ENCODE data around the gene STK35. TPM values are rescaled to one million over a fixed set of nuclear protein-coding genes. Genes with fewer than 3 reads are reported as not detected.

STK35 gene
- total and polyA plus RNA-seq, 2 donors (not counting 3 experiments of a cell fraction or from before 2014, with no cell fraction given) = 10.2 to 17.5 TPM

GRCh38 chr20:2101865-2102584 lies 398 bp downstream of the STK35 start:
- BruUV-seq (replicated peaks) = no TSS peak
- no peaks in the 10 kb centered on the region for H3K9me1 ChIP-seq (replicated peaks; ENCODE audit: control insufficient read depth, extremely low read depth, insufficient read depth, low read length)
- H3K27ac ChIP-seq (ENCODE audit: insufficient read depth, low read depth, low read length) = peak overlapping the region; percentile 98
- peak overlapping the region; percentile 35 for H2AFZ ChIP-seq (ENCODE audit: low read depth, low read length)
- H3K36me3 ChIP-seq (ENCODE audit: control insufficient read depth in 2 of 2, extremely low read depth in 1 of 2, insufficient read depth in 2 of 2, low read length in 2 of 2) = peaks cover 2 to 3% of the 10 kb centered on the region in 2 experiments
- CTCF ChIA-PET = interaction anchor here (0.8 to 2.3 kb wide), 4 partner anchors 10 to 96 kb away, joined by 3 to 11 read pairs (median 4); no protein-coding TSS in a partner anchor
- peak overlapping the region; percentile 96 for H3K4me2 ChIP-seq (ENCODE audit: insufficient read depth, low read length)
- intact Hi-C loops (cut with micrococcal nuclease) = loop anchor here (1.0 to 10.0 kb wide), 7 partner anchors 70 to 553 kb away; partner anchors contain the start of genes NOP56 and SIRPA
- H3K27me3 ChIP-seq (ENCODE audit: control insufficient read depth in 2 of 2, insufficient read depth in 2 of 2, low read length in 2 of 2) = peaks cover 0 to 2% of the 10 kb centered on the region in 2 experiments
- H4K20me1 ChIP-seq (replicated peaks; ENCODE audit: control insufficient read depth, extremely low read depth, insufficient read depth, low read length) = peaks cover 5% of the 10 kb centered on the region
- POLR2A ChIA-PET = interaction anchor here (1.4 to 1.9 kb wide), 2 partner anchors 71 to 325 kb away, joined by 4 to 5 read pairs; no protein-coding TSS in a partner anchor
- FAIRE-seq (peak; percentile 80), DNase-seq (ENCODE audit: low read depth, low spot score) (peak; percentile 90)
- peaks cover 16% of the 10 kb centered on the region for H3K4me1 ChIP-seq (ENCODE audit: control insufficient read depth, extremely low read depth, insufficient read depth, low read length)
- peak overlapping the region; percentile 97 for H3K9ac ChIP-seq (replicated peaks; ENCODE audit: extremely low read depth, insufficient read depth, low read length)
- no peaks in the 10 kb centered on the region for H3K9me3 ChIP-seq (replicated peaks; ENCODE audit: control insufficient read depth, insufficient read depth, low read length)
- dilution Hi-C loops (cut with MboI; ENCODE audit: extremely low pct_ligation_motif_present, low sequenced_read_pairs) = no loop called here
- H3K4me3 ChIP-seq (replicated peaks in 1 of 3; ENCODE audit: insufficient read depth in 1 of 3, low read depth in 1 of 3, low read length in 3 of 3) = peak overlapping the region; percentile 49 to 77 (median 65)
- TF ChIP-seq POLR2AphosphoS5 (IDR thresholded peaks at IDR 0.05; ENCODE audit: insufficient read depth, low read depth, low read length) (peak; percentile 49), POLR2A (IDR thresholded peaks at IDR 0.05; ENCODE audit: low read depth, low read length) (peak; percentile 75), MYC (IDR thresholded peaks at IDR 0.05; ENCODE audit: low read depth, low read length) (no peak)
- peaks cover 40% of the 10 kb centered on the region for H3K79me2 ChIP-seq (ENCODE audit: control insufficient read depth, insufficient read depth, low read length)

GRCh38 chr20:2102585-2103460 lies 1.2 kb downstream of the STK35 start:
- H3K79me2 ChIP-seq (ENCODE audit: control insufficient read depth, insufficient read depth, low read length) = peaks cover 48% of the 10 kb centered on the region
- dilution Hi-C loops (cut with MboI; ENCODE audit: extremely low pct_ligation_motif_present, low sequenced_read_pairs) = no loop called here
- H4K20me1 ChIP-seq (replicated peaks; ENCODE audit: control insufficient read depth, extremely low read depth, insufficient read depth, low read length) = peaks cover 8% of the 10 kb centered on the region
- H3K4me2 ChIP-seq (ENCODE audit: insufficient read depth, low read length) = peak overlapping the region; percentile 96
- TF ChIP-seq FOS (IDR thresholded peaks at IDR 0.05; ENCODE audit: borderline replicate concordance, insufficient read depth, low read length) = no peak
- no peak for TF ChIP-seq MYC (IDR thresholded peaks at IDR 0.05; ENCODE audit: low read depth, low read length)
- no peak for TF ChIP-seq EZH2 (IDR thresholded peaks at IDR 0.05; ENCODE audit: borderline replicate concordance, low read depth, low read length, severe bottlenecking)
- TF ChIP-seq CTCF (IDR thresholded peaks at IDR 0.05; ENCODE audit: extremely low read depth in 1 of 2, insufficient read depth in 1 of 2, low read depth in 1 of 2, low read length in 2 of 2) = no peak
- peak; percentile 45 for TF ChIP-seq POLR2A (IDR thresholded peaks at IDR 0.05; ENCODE audit: low read depth, low read length)
- TF ChIP-seq MAX (IDR thresholded peaks at IDR 0.05; ENCODE audit: insufficient read depth, insufficient read length) = no peak
- TF ChIP-seq GATA2 (IDR thresholded peaks at IDR 0.05; ENCODE audit: insufficient read depth, insufficient read length, low read depth, low read length) = no peak
- H3K4me3 ChIP-seq (replicated peaks in 1 of 3; ENCODE audit: insufficient read depth in 1 of 3, low read depth in 1 of 3, low read length in 3 of 3) = peak overlapping the region; percentile 49 to 77 (median 65)
- intact Hi-C loops (cut with micrococcal nuclease) = loop anchor here (5.0 to 10.0 kb wide), 6 partner anchors 69 to 552 kb away; partner anchors contain the start of genes NOP56 and SIRPA
- peaks cover 16% of the 10 kb centered on the region for H3K4me1 ChIP-seq (ENCODE audit: control insufficient read depth, extremely low read depth, insufficient read depth, low read length)
- no peaks in the 10 kb centered on the region for H3K9me3 ChIP-seq (replicated peaks; ENCODE audit: control insufficient read depth, insufficient read depth, low read length)
- no TSS peak for BruUV-seq (replicated peaks)
- H3K27me3 ChIP-seq (ENCODE audit: control insufficient read depth in 2 of 2, insufficient read depth in 2 of 2, low read length in 2 of 2) = no peaks in the 10 kb centered on the region
- peak overlapping the region; percentile 98 for H3K27ac ChIP-seq (ENCODE audit: insufficient read depth, low read depth, low read length)
- DNase-seq (ENCODE audit: low read depth, low spot score) (peak; percentile 88), FAIRE-seq (peak; percentile 52)
- no peaks in the 10 kb centered on the region for H3K9me1 ChIP-seq (replicated peaks; ENCODE audit: control insufficient read depth, extremely low read depth, insufficient read depth, low read length)
- CTCF ChIA-PET = interaction anchor here (1.1 to 2.3 kb wide), 6 partner anchors 9 to 96 kb away, joined by 3 to 14 read pairs (median 8); no protein-coding TSS in a partner anchor
- H2AFZ ChIP-seq (ENCODE audit: low read depth, low read length) = peak overlapping the region; percentile 35
- POLR2A ChIA-PET = interaction anchor here (0.9 to 1.9 kb wide), 3 partner anchors 68 to 326 kb away, joined by 3 to 5 read pairs (median 4); no protein-coding TSS in a partner anchor
- peak overlapping the region; percentile 97 for H3K9ac ChIP-seq (replicated peaks; ENCODE audit: extremely low read depth, insufficient read depth, low read length)
- H3K36me3 ChIP-seq (ENCODE audit: control insufficient read depth in 2 of 2, extremely low read depth in 1 of 2, insufficient read depth in 2 of 2, low read length in 2 of 2) = peaks cover 2 to 3% of the 10 kb centered on the region in 2 experiments

Measured in endothelial cell of umbilical vein (primary cell).